Ishikawa (cell line): ENCODE data around the gene GRHPR.

ENCODE experiments used
- CEBPB ChIP-seq: IDR thresholded peaks from 2 replicates; pipeline ENCODE4 v1.6.1; 2012
- EGR1 ChIP-seq: IDR thresholded peaks from 2 replicates; pipeline ENCODE4 v1.6.1; 2012
- EP300 ChIP-seq: IDR thresholded peaks from 2 replicates; pipeline ENCODE4 v1.6.1; 2012; ENCODE audit warnings: borderline replicate concordance
- MAX ChIP-seq: IDR thresholded peaks from 2 replicates; pipeline ENCODE4 v1.6.1; 2012
- RAD21 ChIP-seq: IDR thresholded peaks from 2 replicates; pipeline ENCODE4 v1.6.1; 2012; ENCODE audit warnings: low read depth

GRCh38 chr9:37410969-37411785 is 11.3 kb upstream of the GRHPR start:
- TF ChIP-seq EGR1, result no peak
- TF ChIP-seq CEBPB, result no peak
- peak; percentile 9; the same call in 1 of the 2 replicates for TF ChIP-seq RAD21
- no peak for TF ChIP-seq MAX
- no peak for TF ChIP-seq EP300
